ENCODE results near the gene TRIM33. TPM values are rescaled to one million over a fixed set of nuclear protein-coding genes. Genes with fewer than 3 reads are reported as not detected.
"Not testable (repeated sequence)": the region's sequence is repeated elsewhere in the genome, so short reads cannot be mapped to it uniquely, and the experiment has no call there.

TRIM33 gene
- total and polyA plus RNA-seq, 2 experiments from 2014 or later = 10.6 to 17.6 TPM

- H3K4me2 ChIP-seq (ENCODE audit: unreplicated experiment) = no peak overlapping the region
- no peak overlapping the region for H3K4me3 ChIP-seq
- no peak overlapping the region for H2AFZ ChIP-seq
- H3K9me2 ChIP-seq (ENCODE audit: insufficient read depth) = no peaks in the 10 kb centered on the region
- H3K9ac ChIP-seq = no peak overlapping the region
- H3F3A ChIP-seq (ENCODE audit: insufficient read depth) = no peaks in the 10 kb centered on the region
- no peaks in the 10 kb centered on the region for H3K9me3 ChIP-seq (ENCODE audit: low read depth)
- in situ Hi-C loops (cut with MboI) = no loop called here
- H3K27ac ChIP-seq = no peak overlapping the region
- H3K79me2 ChIP-seq (ENCODE audit: insufficient read depth) = no peaks in the 10 kb centered on the region
- DNase-seq = no peak
- TF ChIP-seq EZH2 (IDR thresholded peaks at IDR 0.05; ENCODE audit: insufficient read depth, poor library complexity, severe bottlenecking) (no peak), EZH2phosphoT487 (IDR thresholded peaks at IDR 0.05; ENCODE audit: insufficient read depth, low read depth) (no peak)
- H4K20me1 ChIP-seq (ENCODE audit: insufficient read depth) = no peaks in the 10 kb centered on the region
- H3K27me3 ChIP-seq (replicated peaks; ENCODE audit: insufficient read depth) = no peaks in the 10 kb centered on the region
- H3K36me3 ChIP-seq (ENCODE audit: low read depth) = no peaks in the 10 kb centered on the region
- 72 to 73% methylated on average over 15 of the region's 15 CpGs for WGBS, 2 experiments (ENCODE audit: low coverage in 1 of 2, low lambda C conversion rate in 2 of 2, missing lambda C conversion rate in 2 of 2)
- H3K4me1 ChIP-seq (ENCODE audit: insufficient read depth) = 0 out of 2 replicates have a peak, but pooled peaks cover 3% of the 10 kb centered on the region
Observed at GRCh38 chr1:114368560-114369255, 142.3 kb downstream of the TRIM33 start.

- Histone ChIP-seq H4K20me1 (ENCODE audit: insufficient read depth) (no peaks in the 10 kb centered on the region), H3K9me2 (ENCODE audit: insufficient read depth) (no peaks in the 10 kb centered on the region), H3K79me2 (ENCODE audit: insufficient read depth) (no peaks in the 10 kb centered on the region), H3K9me3 (ENCODE audit: low read depth) (no peaks in the 10 kb centered on the region), H3K27me3 (replicated peaks; ENCODE audit: insufficient read depth) (no peaks in the 10 kb centered on the region), H3K4me3 (no peak overlapping the region), H3F3A (ENCODE audit: insufficient read depth) (no peaks in the 10 kb centered on the region), H3K27ac (no peak overlapping the region), H3K9ac (no peak overlapping the region), H3K36me3 (ENCODE audit: low read depth) (no peaks in the 10 kb centered on the region), H3K4me2 (ENCODE audit: unreplicated experiment) (no peak overlapping the region), H2AFZ (no peak overlapping the region), H3K4me1 (ENCODE audit: insufficient read depth) (0 out of 2 replicates have a peak, but pooled peaks cover 3% of the 10 kb centered on the region)
- TF ChIP-seq EZH2phosphoT487 (IDR thresholded peaks at IDR 0.05; ENCODE audit: insufficient read depth, low read depth) (no peak), EZH2 (IDR thresholded peaks at IDR 0.05; ENCODE audit: insufficient read depth, poor library complexity, severe bottlenecking) (no peak)
- 58 to 95% methylated on average over 2 of the region's 2 CpGs for WGBS, 2 experiments (ENCODE audit: low coverage in 1 of 2, low lambda C conversion rate in 2 of 2, missing lambda C conversion rate in 2 of 2)
- in situ Hi-C loops (cut with MboI) = no loop called here
- DNase-seq = no peak
Observed at GRCh38 chr1:114367810-114368209, 143.2 kb downstream of the TRIM33 start.

GRCh38 chr1:114363230-114363629 lies 147.8 kb downstream of the TRIM33 start:
- H3K9me2 ChIP-seq (ENCODE audit: insufficient read depth); DNase-seq; H3K27ac ChIP-seq; H2AFZ ChIP-seq; H3K9ac ChIP-seq; H3K4me1 ChIP-seq (ENCODE audit: insufficient read depth); H3K27me3 ChIP-seq (replicated peaks; ENCODE audit: insufficient read depth); H4K20me1 ChIP-seq (ENCODE audit: insufficient read depth); H3K36me3 ChIP-seq (ENCODE audit: low read depth); H3K9me3 ChIP-seq (ENCODE audit: low read depth); in situ Hi-C loops (cut with MboI); H3K4me3 ChIP-seq; H3F3A ChIP-seq (ENCODE audit: insufficient read depth); H3K4me2 ChIP-seq (ENCODE audit: unreplicated experiment); H3K79me2 ChIP-seq (ENCODE audit: insufficient read depth): not testable (repeated sequence)
- 31 to 40% methylated on average over 2 of the region's 2 CpGs for WGBS, 2 experiments (ENCODE audit: low coverage in 1 of 2, low lambda C conversion rate in 2 of 2, missing lambda C conversion rate in 2 of 2)

GRCh38 chr1:114359791-114360190 lies 151.2 kb downstream of the TRIM33 start:
- no peak overlapping the region for H3K4me2 ChIP-seq (ENCODE audit: unreplicated experiment)
- H3K4me3 ChIP-seq = no peak overlapping the region
- no peaks in the 10 kb centered on the region for H3F3A ChIP-seq (ENCODE audit: insufficient read depth)
- H3K9ac ChIP-seq = no peak overlapping the region
- no peaks in the 10 kb centered on the region for H3K4me1 ChIP-seq (ENCODE audit: insufficient read depth)
- H3K79me2 ChIP-seq (ENCODE audit: insufficient read depth) = no peaks in the 10 kb centered on the region
- no peak overlapping the region for H2AFZ ChIP-seq
- DNase-seq = no peak
- H3K9me2 ChIP-seq (ENCODE audit: insufficient read depth) = no peaks in the 10 kb centered on the region
- no peaks in the 10 kb centered on the region for H3K36me3 ChIP-seq (ENCODE audit: low read depth)
- H3K27ac ChIP-seq = no peak overlapping the region
- no peaks in the 10 kb centered on the region for H3K9me3 ChIP-seq (ENCODE audit: low read depth)
- no peaks in the 10 kb centered on the region for H4K20me1 ChIP-seq (ENCODE audit: insufficient read depth)
- H3K27me3 ChIP-seq (replicated peaks; ENCODE audit: insufficient read depth) = no peaks in the 10 kb centered on the region
- WGBS, 2 experiments (ENCODE audit: low coverage in 1 of 2, low lambda C conversion rate in 2 of 2, missing lambda C conversion rate in 2 of 2) = 5% methylated on average over 1 of the region's 1 CpG
- TF ChIP-seq EZH2 (IDR thresholded peaks at IDR 0.05; ENCODE audit: insufficient read depth, poor library complexity, severe bottlenecking) (no peak), EZH2phosphoT487 (IDR thresholded peaks at IDR 0.05; ENCODE audit: insufficient read depth, low read depth) (no peak)
- in situ Hi-C loops (cut with MboI) = no loop called here

- H3F3A ChIP-seq (ENCODE audit: insufficient read depth) = no peaks in the 10 kb centered on the region
- H3K9me2 ChIP-seq (ENCODE audit: insufficient read depth) = no peaks in the 10 kb centered on the region
- WGBS, 2 experiments (ENCODE audit: low coverage in 1 of 2, low lambda C conversion rate in 2 of 2, missing lambda C conversion rate in 2 of 2) = 95 to 99% methylated on average over 3 of the region's 3 CpGs
- no peak overlapping the region for H3K4me3 ChIP-seq
- peaks cover 4% of the 10 kb centered on the region; the same call in 1 of the 2 replicates for H3K4me1 ChIP-seq (ENCODE audit: insufficient read depth)
- H3K9me3 ChIP-seq (ENCODE audit: low read depth) = no peaks in the 10 kb centered on the region
- DNase-seq = no peak
- in situ Hi-C loops (cut with MboI) = no loop called here
- H3K9ac ChIP-seq = no peak overlapping the region
- H3K27me3 ChIP-seq (replicated peaks; ENCODE audit: insufficient read depth) = no peaks in the 10 kb centered on the region
- H3K27ac ChIP-seq = no peak overlapping the region
- H4K20me1 ChIP-seq (ENCODE audit: insufficient read depth) = no peaks in the 10 kb centered on the region
- no peaks in the 10 kb centered on the region for H3K79me2 ChIP-seq (ENCODE audit: insufficient read depth)
- no peak overlapping the region for H3K4me2 ChIP-seq (ENCODE audit: unreplicated experiment)
- H3K36me3 ChIP-seq (ENCODE audit: low read depth) = no peaks in the 10 kb centered on the region
- H2AFZ ChIP-seq = no peak overlapping the region
- TF ChIP-seq EZH2phosphoT487 (IDR thresholded peaks at IDR 0.05; ENCODE audit: insufficient read depth, low read depth) (no peak), EZH2 (IDR thresholded peaks at IDR 0.05; ENCODE audit: insufficient read depth, poor library complexity, severe bottlenecking) (no peak)
Observed at GRCh38 chr1:114355240-114355639, 155.8 kb downstream of the TRIM33 start.

Measured in GM23248 (cell line).